ENCODE results near the gene ALPK1.

ALPK1 gene

DNA sequence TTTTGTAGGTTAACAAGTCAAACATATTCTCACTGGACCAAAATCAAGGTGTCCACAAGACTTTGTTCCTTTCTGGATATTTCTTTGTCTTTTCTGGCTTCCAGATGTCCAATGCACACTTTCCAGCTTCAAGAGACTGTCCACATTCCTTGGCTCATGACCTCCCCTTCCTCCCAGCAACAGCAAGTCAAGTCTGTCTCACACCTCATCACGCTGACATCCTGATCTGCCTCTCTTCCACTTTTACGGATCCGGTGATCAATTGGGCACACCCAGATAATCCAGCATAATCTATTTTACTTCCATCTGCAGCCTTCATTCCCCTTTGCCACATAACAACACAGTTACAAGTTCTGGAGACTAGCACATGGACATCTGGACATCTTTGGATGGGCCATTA, 21.1 kb upstream of the ALPK1 start:
- TF ChIP-seq KLF7 (tag by site-specific recombination; IDR thresholded peaks at IDR 0.05; ENCODE audit: borderline replicate concordance): no peak
- H3K4me3 ChIP-seq (ENCODE audit: low read depth, low read length): no peak overlapping the region
- no peak overlapping the region for H3K27ac ChIP-seq (ENCODE audit: extremely low read depth, low read depth, low read length)
- H3K4me1 ChIP-seq (ENCODE audit: control insufficient read depth, insufficient read depth, low read length): no peaks in the 10 kb centered on the region
- H3K9me3 ChIP-seq (ENCODE audit: control insufficient read depth, insufficient read depth, low read depth, low read length): no peaks in the 10 kb centered on the region
- POLR2A ChIA-PET: no interaction called here
- H3K36me3 ChIP-seq (ENCODE audit: control insufficient read depth in 2 of 2, insufficient read depth in 1 of 2, low read length in 2 of 2): peaks cover 0 to 17% of the 10 kb centered on the region in 2 experiments; a peak in 1 of 3 replicates
- CTCF ChIA-PET: no interaction called here

DNA sequence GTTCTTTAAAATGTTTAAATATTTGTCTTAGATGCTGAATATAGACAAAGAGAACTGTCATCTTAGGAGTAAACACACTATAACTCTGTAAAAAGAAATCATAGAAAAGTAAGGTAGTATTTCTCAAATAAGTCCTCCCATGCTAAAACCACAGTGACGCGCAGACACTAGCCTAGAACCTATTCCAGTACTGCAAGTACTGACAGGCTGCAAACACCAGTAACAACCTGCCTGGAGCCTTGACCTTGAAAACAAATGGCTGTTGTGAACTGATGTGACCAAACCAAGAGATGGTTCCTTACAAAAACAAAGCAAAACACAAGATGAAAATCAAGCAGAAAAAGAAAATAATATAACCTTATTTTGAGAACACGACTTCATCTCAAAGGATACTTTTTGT, 19.9 kb upstream of the ALPK1 start:
- no peak overlapping the region for H3K27ac ChIP-seq (ENCODE audit: extremely low read depth, low read depth, low read length)
- no peak for TF ChIP-seq ZNF624 (tag by site-specific recombination; IDR thresholded peaks at IDR 0.05)
- TF ChIP-seq, protein P1, sequence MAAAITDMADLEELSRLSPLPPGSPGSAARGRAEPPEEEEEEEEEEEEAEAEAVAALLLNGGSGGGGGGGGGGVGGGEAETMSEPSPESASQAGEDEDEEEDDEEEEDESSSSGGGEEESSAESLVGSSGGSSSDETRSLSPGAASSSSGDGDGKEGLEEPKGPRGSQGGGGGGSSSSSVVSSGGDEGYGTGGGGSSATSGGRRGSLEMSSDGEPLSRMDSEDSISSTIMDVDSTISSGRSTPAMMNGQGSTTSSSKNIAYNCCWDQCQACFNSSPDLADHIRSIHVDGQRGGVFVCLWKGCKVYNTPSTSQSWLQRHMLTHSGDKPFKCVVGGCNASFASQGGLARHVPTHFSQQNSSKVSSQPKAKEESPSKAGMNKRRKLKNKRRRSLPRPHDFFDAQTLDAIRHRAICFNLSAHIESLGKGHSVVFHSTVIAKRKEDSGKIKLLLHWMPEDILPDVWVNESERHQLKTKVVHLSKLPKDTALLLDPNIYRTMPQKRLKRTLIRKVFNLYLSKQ (tag by site-specific recombination; IDR thresholded peaks at IDR 0.05; ENCODE audit: borderline replicate concordance): no peak
- TF ChIP-seq ZFP37 (tag by site-specific recombination; IDR thresholded peaks at IDR 0.05): no peak
- TF ChIP-seq, protein P2, sequence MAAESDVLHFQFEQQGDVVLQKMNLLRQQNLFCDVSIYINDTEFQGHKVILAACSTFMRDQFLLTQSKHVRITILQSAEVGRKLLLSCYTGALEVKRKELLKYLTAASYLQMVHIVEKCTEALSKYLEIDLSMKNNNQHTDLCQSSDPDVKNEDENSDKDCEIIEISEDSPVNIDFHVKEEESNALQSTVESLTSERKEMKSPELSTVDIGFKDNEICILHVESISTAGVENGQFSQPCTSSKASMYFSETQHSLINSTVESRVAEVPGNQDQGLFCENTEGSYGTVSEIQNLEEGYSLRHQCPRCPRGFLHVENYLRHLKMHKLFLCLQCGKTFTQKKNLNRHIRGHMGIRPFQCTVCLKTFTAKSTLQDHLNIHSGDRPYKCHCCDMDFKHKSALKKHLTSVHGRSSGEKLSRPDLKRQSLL (tag by site-specific recombination; IDR thresholded peaks at IDR 0.05): no peak
- TF ChIP-seq FEZF1 (tag by site-specific recombination; IDR thresholded peaks at IDR 0.05): no peak
- TF ChIP-seq KLF10 (tag by site-specific recombination; IDR thresholded peaks at IDR 0.05): no peak
- TF ChIP-seq ZNF664 (tag by site-specific recombination; IDR thresholded peaks at IDR 0.05): no peak
- no peak for TF ChIP-seq WT1 (tag by site-specific recombination; IDR thresholded peaks at IDR 0.05)
- TF ChIP-seq ZFP69B (tag by site-specific recombination; IDR thresholded peaks at IDR 0.05): no peak
- no peak for TF ChIP-seq ZFP3 (tag by site-specific recombination; IDR thresholded peaks at IDR 0.05; ENCODE audit: low read depth)
- no peak for TF ChIP-seq GLIS1 (tag by site-specific recombination; IDR thresholded peaks at IDR 0.05)
- no peak for TF ChIP-seq ZNF792 (tag by site-specific recombination; IDR thresholded peaks at IDR 0.05)
- TF ChIP-seq ZNF16 (tag by site-specific recombination; IDR thresholded peaks at IDR 0.05; ENCODE audit: low read depth): no peak
- TF ChIP-seq ZNF132 (tag by site-specific recombination; IDR thresholded peaks at IDR 0.05; ENCODE audit: borderline replicate concordance): no peak
- POLR2A ChIA-PET: no interaction called here
- CTCF ChIA-PET: interaction anchor here (0.6 kb wide), 2 partner anchors 10 to 40 kb away, joined by 3 to 4 read pairs; no protein-coding TSS in a partner anchor
- no peak overlapping the region for H3K4me3 ChIP-seq (ENCODE audit: low read depth, low read length)
- H3K4me1 ChIP-seq (ENCODE audit: control insufficient read depth, insufficient read depth, low read length): no peaks in the 10 kb centered on the region
- H3K36me3 ChIP-seq (ENCODE audit: control insufficient read depth in 2 of 2, insufficient read depth in 1 of 2, low read length in 2 of 2): peaks cover 0 to 22% of the 10 kb centered on the region in 2 experiments; a peak in 1 of 3 replicates
- no peaks in the 10 kb centered on the region for H3K9me3 ChIP-seq (ENCODE audit: control insufficient read depth, insufficient read depth, low read depth, low read length)

DNA sequence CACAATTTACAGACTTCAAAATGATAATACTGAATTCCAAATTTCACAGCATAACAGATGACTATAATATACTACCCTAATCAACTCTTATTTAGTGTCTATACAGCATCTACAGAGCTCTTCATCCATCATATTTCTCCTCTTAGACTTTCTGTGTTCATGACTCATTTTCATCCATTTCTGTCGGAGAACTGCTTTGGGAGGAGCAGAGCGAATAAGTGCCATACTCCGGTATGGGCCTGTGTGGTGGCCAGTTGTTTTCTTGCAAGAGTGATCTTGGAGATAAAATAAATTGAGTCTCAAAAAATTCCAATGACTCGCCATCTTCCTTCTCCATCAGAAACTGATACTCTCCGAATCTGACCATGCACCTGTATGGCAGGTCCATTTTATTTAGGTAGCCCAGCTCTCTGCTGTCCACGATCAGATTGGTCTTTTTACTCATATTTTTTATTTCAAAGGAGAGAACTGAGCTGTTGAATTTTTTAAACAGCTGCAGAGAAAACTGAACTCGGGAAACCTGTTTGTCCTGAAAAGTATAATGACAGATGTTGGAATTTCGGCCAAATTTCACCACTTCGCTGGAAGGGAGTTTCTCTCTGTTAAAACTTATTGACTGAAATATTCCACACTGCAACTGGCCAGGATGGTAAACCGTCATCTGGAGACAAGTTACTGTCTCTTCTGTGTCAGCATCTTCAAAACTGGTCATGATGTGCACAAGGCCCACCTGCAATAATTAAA, 19.3 kb upstream of the ALPK1 start:
- Histone ChIP-seq H3K4me3 (ENCODE audit: low read depth, low read length) (no peak overlapping the region), H3K9me3 (ENCODE audit: control insufficient read depth, insufficient read depth, low read depth, low read length) (no peaks in the 10 kb centered on the region), H3K27ac (ENCODE audit: extremely low read depth, low read depth, low read length) (no peak overlapping the region), H3K4me1 (ENCODE audit: control insufficient read depth, insufficient read depth, low read length) (no peaks in the 10 kb centered on the region), H3K36me3 (ENCODE audit: control insufficient read depth in 2 of 2, insufficient read depth in 1 of 2, low read length in 2 of 2) (peaks cover 0 to 22% of the 10 kb centered on the region in 2 experiments; a peak in 1 of 3 replicates)
- TF ChIP-seq, protein P1 (tag by site-specific recombination; IDR thresholded peaks at IDR 0.05; ENCODE audit: borderline replicate concordance): no peak
- TF ChIP-seq GLI2 (tag by site-specific recombination; IDR thresholded peaks at IDR 0.05; ENCODE audit: borderline replicate concordance, low read depth) (no peak), ZIC2 (tag by site-specific recombination; IDR thresholded peaks at IDR 0.05) (no peak), ZNF140 (tag by site-specific recombination; IDR thresholded peaks at IDR 0.05) (no peak), ZNF548 (tag by site-specific recombination; IDR thresholded peaks at IDR 0.05) (no peak), ZNF132 (tag by site-specific recombination; IDR thresholded peaks at IDR 0.05; ENCODE audit: borderline replicate concordance) (no peak)
- CTCF ChIA-PET: interaction anchor here (0.6 kb wide), 2 partner anchors 11 to 40 kb away, joined by 3 to 4 read pairs; no protein-coding TSS in a partner anchor
- POLR2A ChIA-PET: no interaction called here
